Measurements from ENCODE around the gene LRRC51. TPM values are rescaled to one million over a fixed set of nuclear protein-coding genes. Genes with fewer than 3 reads are reported as not detected.

LRRC51 gene
- total RNA-seq, 1 experiment from 2014 or later: 19.6 TPM

- Histone ChIP-seq H3K9me3 (ENCODE audit: insufficient read depth, low read depth) (no peaks in the 10 kb centered on the region), H3K79me2 (ENCODE audit: low read depth) (peaks cover 38% of the 10 kb centered on the region), H2AFZ (no peak overlapping the region; the same call in 1 of the 2 replicates), H3K9me2 (ENCODE audit: insufficient read depth) (no peaks in the 10 kb centered on the region), H3K4me1 (replicated peaks; ENCODE audit: insufficient read depth) (peaks cover 13% of the 10 kb centered on the region), H3F3A (ENCODE audit: insufficient read depth, low read depth) (peaks cover 15% of the 10 kb centered on the region; the same call in 1 of the 2 replicates), H3K27me3 (ENCODE audit: insufficient read depth, low read depth) (no peaks in the 10 kb centered on the region), H3K27ac (peak overlapping the region; percentile 71), H3K4me2 (peak overlapping the region; percentile 97), H3K4me3 (peak overlapping the region; percentile 95), H4K20me1 (ENCODE audit: insufficient read depth) (no peaks in the 10 kb centered on the region), H3K36me3 (ENCODE audit: low read depth) (peaks cover 2% of the 10 kb centered on the region; the same call in 1 of the 2 replicates)
- no peak for TF ChIP-seq EZH2 (IDR thresholded peaks at IDR 0.05; ENCODE audit: low read depth)
- no peak for TF ChIP-seq CTCF (conservative IDR thresholded peaks at IDR 0.05)
- POLR2A ChIA-PET (ENCODE audit: unreplicated experiment): no interaction called here
- no TSS peak for BruUV-seq (replicated peaks)
- CTCF ChIA-PET: no interaction called here
- intact Hi-C loops (cut with micrococcal nuclease; ENCODE audit: unreplicated experiment): loop anchor here (5.0 kb wide), 1 partner anchor 80 kb away; no protein-coding TSS in a partner anchor
- no peak for DNase-seq
Observed at GRCh38 chr11:72102162-72102561, 21.5 kb downstream of the LRRC51 start.

- ChIA-PET CTCF (no interaction called here), POLR2A (ENCODE audit: unreplicated experiment) (no interaction called here)
- no peak for DNase-seq
- intact Hi-C loops (cut with micrococcal nuclease; ENCODE audit: unreplicated experiment): loop anchor here (5.0 kb wide), 1 partner anchor 80 kb away; no protein-coding TSS in a partner anchor
- Histone ChIP-seq H3K9me3 (ENCODE audit: insufficient read depth, low read depth) (no peaks in the 10 kb centered on the region), H3K27me3 (ENCODE audit: insufficient read depth, low read depth) (no peaks in the 10 kb centered on the region), H3K4me1 (replicated peaks; ENCODE audit: insufficient read depth) (peaks cover 13% of the 10 kb centered on the region), H3F3A (ENCODE audit: insufficient read depth, low read depth) (peaks cover 15% of the 10 kb centered on the region; the same call in 1 of the 2 replicates), H3K27ac (peak overlapping the region; percentile 71), H3K4me2 (peak overlapping the region; percentile 97), H3K4me3 (peak overlapping the region; percentile 95), H4K20me1 (ENCODE audit: insufficient read depth) (no peaks in the 10 kb centered on the region), H3K79me2 (ENCODE audit: low read depth) (peaks cover 38% of the 10 kb centered on the region), H3K9me2 (ENCODE audit: insufficient read depth) (no peaks in the 10 kb centered on the region), H2AFZ (peak overlapping the region; percentile 83), H3K36me3 (ENCODE audit: low read depth) (no peaks in the 10 kb centered on the region)
- TF ChIP-seq CTCF (conservative IDR thresholded peaks at IDR 0.05) (no peak), EZH2 (IDR thresholded peaks at IDR 0.05; ENCODE audit: low read depth) (no peak)
- BruUV-seq (replicated peaks): no TSS peak
Observed at GRCh38 chr11:72102631-72102945, 21.9 kb downstream of the LRRC51 start.

GRCh38 chr11:72102946-72103753, 22.5 kb downstream of the LRRC51 start, which contains the start of gene LAMTOR1:
Gene LAMTOR1 (minus strand): TSS chr11:72103297. CDS start chr11:72103224, 73 bp downstream.
- BruUV-seq (replicated peaks): no TSS peak
- intact Hi-C loops (cut with micrococcal nuclease; ENCODE audit: unreplicated experiment): loop anchor here (1.0 to 5.0 kb wide), 3 partner anchors 9 to 79 kb away; partner anchors contain the start of gene ANAPC15
- Histone ChIP-seq H3K27me3 (ENCODE audit: insufficient read depth, low read depth) (no peaks in the 10 kb centered on the region), H3F3A (ENCODE audit: insufficient read depth, low read depth) (peaks cover 15% of the 10 kb centered on the region; the same call in 1 of the 2 replicates), H4K20me1 (ENCODE audit: insufficient read depth) (no peaks in the 10 kb centered on the region), H3K4me1 (replicated peaks; ENCODE audit: insufficient read depth) (peaks cover 13% of the 10 kb centered on the region), H3K27ac (peak within 1 kb of the TSS; percentile 71), H3K4me3 (peak within 1 kb of the TSS; percentile 95), H2AFZ (peak within 1 kb of the TSS; percentile 83), H3K9me2 (ENCODE audit: insufficient read depth) (no peaks in the 10 kb centered on the region), H3K9me3 (ENCODE audit: insufficient read depth, low read depth) (no peaks in the 10 kb centered on the region), H3K36me3 (ENCODE audit: low read depth) (no peaks in the 10 kb centered on the region), H3K79me2 (ENCODE audit: low read depth) (peaks cover 38% of the 10 kb centered on the region), H3K4me2 (peak within 1 kb of the TSS; percentile 97)
- peak; percentile 96 to 98 for DNase-seq
- TF ChIP-seq CTCF (conservative IDR thresholded peaks at IDR 0.05) (peak; percentile 68; the same call in 1 of the 2 replicates), EZH2 (IDR thresholded peaks at IDR 0.05; ENCODE audit: low read depth) (no peak)
- POLR2A ChIA-PET (ENCODE audit: unreplicated experiment): no interaction called here
- CTCF ChIA-PET: no interaction called here

All from PC-9 (cell line).